ENCODE measurements around the gene PAQR4. TPM values are rescaled to one million over a fixed set of nuclear protein-coding genes. Genes with fewer than 3 reads are reported as not detected.
A peak's percentile ranks its signal among the peaks of the same experiment; 100 is the strongest.

Gene PAQR4
- total RNA-seq, 6 donors from 2014 or later: 5.2 to 13.5 (median 8.3) TPM

DNA sequence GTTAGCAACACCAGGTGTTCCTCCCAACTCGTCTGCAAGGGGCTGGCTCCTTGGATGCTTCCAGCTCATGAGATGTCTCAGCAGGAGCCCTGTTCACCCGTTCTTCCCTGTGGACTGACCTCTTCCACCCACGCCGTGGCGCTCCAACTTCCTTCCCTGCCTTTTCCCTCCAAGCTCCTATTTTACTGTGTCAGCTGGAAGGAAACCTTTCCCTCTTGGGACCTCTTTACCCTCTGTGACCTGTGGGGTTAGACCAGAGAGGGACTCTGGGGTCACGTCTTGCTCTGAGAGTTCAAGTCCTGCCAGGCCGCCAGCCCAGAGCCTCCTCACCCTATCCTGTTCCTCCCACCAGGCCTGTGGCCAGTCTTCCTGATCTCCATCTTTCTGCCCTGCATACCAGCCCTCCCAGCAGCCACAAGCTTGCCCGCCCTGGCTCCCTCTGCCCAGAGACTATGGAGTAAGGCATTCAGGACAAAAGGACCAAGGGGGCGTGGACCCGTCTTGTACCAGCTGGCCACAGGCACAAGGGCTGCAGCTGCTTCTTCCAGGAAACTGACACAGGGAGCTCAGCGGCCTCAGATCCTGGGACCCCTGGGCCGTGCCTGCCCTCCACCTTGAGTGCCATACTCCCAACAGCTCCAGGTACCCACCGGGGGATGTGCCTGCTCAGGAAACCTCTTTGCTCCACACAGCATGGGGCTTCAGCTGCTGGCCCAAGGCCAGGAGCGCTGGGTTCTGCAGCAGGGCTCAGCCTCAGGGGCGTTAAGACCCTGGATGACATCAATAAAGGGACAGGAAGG, 3.0 kb downstream of the PAQR4 start:
- H3K9me3 ChIP-seq: no peaks in the 10 kb centered on the region
- H3K36me3 ChIP-seq: no peaks in the 10 kb centered on the region
- peak in 1 of 2 donors; percentile 63 for DNase-seq
- H3K27me3 ChIP-seq: peaks cover 0 to 12% (median 7%) of the 10 kb centered on the region in 4 donors
- TF ChIP-seq POLR2AphosphoS5 (IDR thresholded peaks at IDR 0.05) (no peak), EP300 (IDR thresholded peaks at IDR 0.05) (no peak), POLR2A (IDR thresholded peaks at IDR 0.05) (no peak)
- TF ChIP-seq, protein P1, sequence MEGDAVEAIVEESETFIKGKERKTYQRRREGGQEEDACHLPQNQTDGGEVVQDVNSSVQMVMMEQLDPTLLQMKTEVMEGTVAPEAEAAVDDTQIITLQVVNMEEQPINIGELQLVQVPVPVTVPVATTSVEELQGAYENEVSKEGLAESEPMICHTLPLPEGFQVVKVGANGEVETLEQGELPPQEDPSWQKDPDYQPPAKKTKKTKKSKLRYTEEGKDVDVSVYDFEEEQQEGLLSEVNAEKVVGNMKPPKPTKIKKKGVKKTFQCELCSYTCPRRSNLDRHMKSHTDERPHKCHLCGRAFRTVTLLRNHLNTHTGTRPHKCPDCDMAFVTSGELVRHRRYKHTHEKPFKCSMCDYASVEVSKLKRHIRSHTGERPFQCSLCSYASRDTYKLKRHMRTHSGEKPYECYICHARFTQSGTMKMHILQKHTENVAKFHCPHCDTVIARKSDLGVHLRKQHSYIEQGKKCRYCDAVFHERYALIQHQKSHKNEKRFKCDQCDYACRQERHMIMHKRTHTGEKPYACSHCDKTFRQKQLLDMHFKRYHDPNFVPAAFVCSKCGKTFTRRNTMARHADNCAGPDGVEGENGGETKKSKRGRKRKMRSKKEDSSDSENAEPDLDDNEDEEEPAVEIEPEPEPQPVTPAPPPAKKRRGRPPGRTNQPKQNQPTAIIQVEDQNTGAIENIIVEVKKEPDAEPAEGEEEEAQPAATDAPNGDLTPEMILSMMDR (IDR thresholded peaks at IDR 0.05): no peak
- 82 to 89% methylated on average over 9 to 13 of the region's 15 CpGs for WGBS, 2 donors
- peaks cover 17 to 40% (median 25%) of the 10 kb centered on the region in 4 donors for H3K4me1 ChIP-seq
- H3K4me3 ChIP-seq: no peak overlapping the region
- no peak overlapping the region for H3K27ac ChIP-seq
- no peak for ATAC-seq (ENCODE audit: low FRiP score in 2 of 2)

DNA sequence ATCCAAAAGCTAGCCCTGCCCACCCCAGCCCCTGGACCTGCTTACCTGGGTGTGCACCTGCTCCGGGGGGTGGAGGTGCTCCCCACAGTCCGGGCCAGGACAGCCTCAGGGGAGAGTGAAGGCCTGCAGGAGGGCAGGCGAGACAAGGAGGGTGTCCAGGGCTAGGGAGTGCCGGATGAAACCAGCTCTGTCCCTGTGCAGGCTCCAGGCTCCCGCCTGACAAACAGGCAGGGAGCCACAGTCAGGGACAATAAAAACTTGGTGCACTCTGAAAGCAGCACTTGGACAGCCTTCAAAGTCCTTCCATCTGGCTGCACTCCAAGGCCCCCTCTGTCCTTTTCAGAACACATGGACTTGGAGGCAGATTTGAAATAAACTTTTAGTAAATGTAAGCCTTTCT, 3.9 kb downstream of the PAQR4 start:
- DNase-seq: peak in 1 of 2 donors; percentile 40
- WGBS, 2 donors: 83 to 87% methylated on average over 3 to 5 of the region's 5 CpGs
- no peaks in the 10 kb centered on the region for H3K9me3 ChIP-seq
- H3K4me1 ChIP-seq: peaks cover 16 to 35% (median 20%) of the 10 kb centered on the region in 4 donors
- H3K27ac ChIP-seq: no peak overlapping the region
- no peak for ATAC-seq (ENCODE audit: low FRiP score in 2 of 2)
- H3K4me3 ChIP-seq: no peak overlapping the region
- TF ChIP-seq, protein P1 (IDR thresholded peaks at IDR 0.05): no peak
- TF ChIP-seq EP300 (IDR thresholded peaks at IDR 0.05): no peak
- no peak for TF ChIP-seq POLR2A (IDR thresholded peaks at IDR 0.05)
- TF ChIP-seq POLR2AphosphoS5 (IDR thresholded peaks at IDR 0.05): no peak
- H3K36me3 ChIP-seq: no peaks in the 10 kb centered on the region
- H3K27me3 ChIP-seq: peaks cover 0 to 3% (median 0%) of the 10 kb centered on the region in 4 donors

DNA sequence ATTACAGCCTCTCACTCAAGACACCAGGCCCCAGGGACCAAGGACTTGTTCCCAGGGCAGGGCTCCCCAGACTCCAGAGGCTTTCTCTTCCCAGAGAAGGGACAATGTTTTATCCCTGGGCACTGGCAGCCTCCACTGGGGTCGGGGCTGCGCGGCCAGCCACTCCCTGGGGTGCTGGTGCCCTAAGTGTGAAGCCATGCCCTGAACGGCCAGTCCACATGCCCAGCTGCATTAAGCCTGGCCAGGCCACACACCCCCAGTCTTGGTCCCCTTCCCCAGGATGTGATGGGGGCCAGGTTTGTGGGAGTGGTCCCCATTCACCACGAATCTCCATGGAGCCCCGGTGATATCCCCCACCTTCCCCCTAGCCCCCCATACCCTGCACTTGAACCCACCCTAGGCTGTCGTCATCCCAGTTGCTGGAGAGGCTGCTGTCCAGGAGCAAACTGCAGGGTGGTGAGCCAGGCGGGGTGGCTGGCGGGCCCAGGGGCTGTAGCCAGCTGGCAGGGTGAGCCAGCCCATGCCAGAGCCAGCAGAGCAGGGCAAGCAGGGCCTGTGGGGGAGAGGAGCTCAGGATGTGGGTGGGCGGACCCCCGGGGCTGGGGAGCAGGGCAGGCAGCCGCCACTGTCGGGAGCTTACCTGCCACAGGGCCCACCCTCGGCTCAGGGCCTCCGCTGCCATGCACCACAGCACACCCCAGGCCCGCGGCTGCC, 4.6 kb downstream of the PAQR4 start:
- DNase-seq (peak in 1 of 2 donors; percentile 79), ATAC-seq (ENCODE audit: low FRiP score in 2 of 2) (no peak)
- Histone ChIP-seq H3K36me3 (no peaks in the 10 kb centered on the region), H3K27me3 (no peaks in the 10 kb centered on the region), H3K27ac (no peak overlapping the region), H3K9me3 (no peaks in the 10 kb centered on the region), H3K4me3 (no peak overlapping the region), H3K4me1 (peaks cover 9 to 34% (median 13%) of the 10 kb centered on the region in 4 donors)
- WGBS, 2 donors: 84 to 87% methylated on average over 6 to 7 of the region's 17 CpGs
- TF ChIP-seq POLR2AphosphoS5 (IDR thresholded peaks at IDR 0.05) (no peak), POLR2A (IDR thresholded peaks at IDR 0.05) (no peak), EP300 (IDR thresholded peaks at IDR 0.05) (no peak)
- TF ChIP-seq, protein P1 (IDR thresholded peaks at IDR 0.05): no peak

DNA sequence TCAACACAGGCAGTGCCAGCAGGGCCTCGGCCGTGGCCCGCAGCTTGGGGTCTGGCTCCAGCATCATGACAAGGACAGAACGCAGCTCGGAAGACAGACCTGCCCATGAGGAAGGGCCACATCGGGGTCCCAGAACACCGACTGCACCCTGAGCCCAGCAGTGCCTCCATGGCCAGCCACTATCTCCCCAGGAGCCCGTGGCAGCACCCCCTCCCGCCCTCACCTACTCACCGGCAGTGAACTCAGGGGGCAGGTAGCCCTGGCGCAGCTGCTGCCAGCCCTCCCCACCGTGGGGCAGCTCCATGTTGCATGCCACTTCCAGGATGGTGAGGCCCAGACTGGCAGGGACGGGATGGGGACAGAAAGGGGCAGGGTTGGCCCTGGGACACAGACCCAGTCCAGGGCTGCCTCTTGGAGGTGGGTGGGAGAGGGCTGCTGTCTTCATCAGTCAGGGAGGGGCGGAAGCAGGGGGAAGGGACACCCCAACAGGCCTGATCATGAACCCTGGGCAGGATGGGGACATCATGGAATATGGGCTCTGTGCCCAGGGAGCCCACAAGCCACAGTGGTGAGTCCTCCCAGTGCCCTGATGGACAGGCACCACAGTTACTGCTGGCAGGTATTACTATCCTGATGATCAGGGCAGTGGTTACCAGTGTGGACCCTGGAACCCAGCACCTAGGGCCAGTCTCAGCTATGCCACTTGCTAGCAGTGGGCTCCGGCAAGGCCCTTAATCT, 5.3 kb downstream of the PAQR4 start:
- no peak for TF ChIP-seq EP300 (IDR thresholded peaks at IDR 0.05)
- TF ChIP-seq, protein P1 (IDR thresholded peaks at IDR 0.05): no peak
- TF ChIP-seq POLR2AphosphoS5 (IDR thresholded peaks at IDR 0.05): no peak
- no peak for TF ChIP-seq POLR2A (IDR thresholded peaks at IDR 0.05)
- no peak overlapping the region for H3K27ac ChIP-seq
- no peaks in the 10 kb centered on the region for H3K27me3 ChIP-seq
- WGBS, 2 donors: 95 to 97% methylated on average over 8 to 13 of the region's 15 CpGs
- H3K36me3 ChIP-seq: no peaks in the 10 kb centered on the region
- no peaks in the 10 kb centered on the region for H3K9me3 ChIP-seq
- DNase-seq (peak in 1 of 2 donors; percentile 66), ATAC-seq (ENCODE audit: low FRiP score in 2 of 2) (no peak)
- peaks cover 9 to 31% (median 12%) of the 10 kb centered on the region in 4 donors for H3K4me1 ChIP-seq
- no peak overlapping the region for H3K4me3 ChIP-seq

Data from upper lobe of left lung (tissue), 6 donors.